Smooth muscle cell (in vitro differentiated cells): ENCODE results near the gene CD58. TPM values are rescaled to one million over a fixed set of nuclear protein-coding genes. Genes with fewer than 3 reads are reported as not detected.

Experiments used
- DNase-seq: peaks from one replicate; lab custom pipeline; 2025; ENCODE audit not compliant: unreplicated experiment; lab: John Stamatoyannopoulos, UW
- H2AFZ ChIP-seq: fragments of 200-600 bp; sonication (generic); 2 replicates; pipeline ENCODE4 v1.6.0; 2016; ENCODE audit warnings: antibody characterized with exemption, low read depth, mild to moderate bottlenecking
- H3F3A ChIP-seq: fragments of 200-600 bp; sonication (generic); 2 replicates; pipeline ENCODE4 v1.6.0; 2017; ENCODE audit warnings: antibody characterized with exemption, low read depth
- H3K27ac ChIP-seq: fragments of 200-600 bp; sonication (generic); 2 replicates; pipeline ENCODE4 v1.5.1; 2016; ENCODE audit warnings: low read depth, mild to moderate bottlenecking
- H3K27me3 ChIP-seq: fragments of 200-600 bp; sonication (generic); 2 replicates; pipeline ENCODE4 v1.6.1; 2016; ENCODE audit warnings: low read depth, mild to moderate bottlenecking
- H3K36me3 ChIP-seq: fragments of 200-600 bp; sonication (generic); 2 replicates; pipeline ENCODE4 v1.5.1; 2016; ENCODE audit warnings: low read depth
- H3K4me1 ChIP-seq: fragments of 200-600 bp; sonication (generic); 2 replicates; pipeline ENCODE4 v1.5.1; 2016; ENCODE audit warnings: low read depth
- H3K4me2 ChIP-seq: fragments of 200-600 bp; sonication (generic); 2 replicates; pipeline ENCODE4 v1.6.0; 2016; ENCODE audit warnings: mild to moderate bottlenecking
- H3K4me3 ChIP-seq: fragments of 200-600 bp; sonication (generic); 2 replicates; pipeline ENCODE4 v1.5.1; 2016; ENCODE audit warnings: mild to moderate bottlenecking
- H3K79me2 ChIP-seq: fragments of 200-600 bp; sonication (generic); 2 replicates; pipeline ENCODE4 v1.6.0; 2016; ENCODE audit warnings: low read depth, mild to moderate bottlenecking
- H3K9ac ChIP-seq: fragments of 200-600 bp; sonication (generic); 2 replicates; pipeline ENCODE4 v1.6.0; 2016; ENCODE audit warnings: low read depth
- H3K9me3 ChIP-seq: fragments of 200-600 bp; sonication (generic); replicated peaks from 2 replicates; pipeline ENCODE4 v1.5.1; 2016; ENCODE audit warnings: low read depth
- H4K20me1 ChIP-seq: fragments of 200-600 bp; sonication (generic); 2 replicates; pipeline ENCODE4 v1.6.0; 2016; ENCODE audit warnings: low read depth
- CTCF ChIP-seq: fragments of 200-600 bp; sonication (generic); IDR thresholded peaks from 2 replicates; pipeline ENCODE4 v1.5.1; 2017; ENCODE audit warnings: borderline replicate concordance, mild to moderate bottlenecking, antibody characterized with exemption; ENCODE audit not compliant: insufficient read depth, poor library complexity, severe bottlenecking
- WGBS: methylation state at CpG from one replicate; pipeline ENCODE4 v1.1.7; 2016; ENCODE audit warnings: low lambda C conversion rate; 5-methylcytosine and 5-hydroxymethylcytosine counted together
- polyA plus RNA-seq: library from polyadenylated mRNA; unstranded; fragments of >200 nt; fragmentation: Nextera tagmentation; extraction: Ambion mirVana; gene quantifications from 2 replicates; pipeline ENCODE4 v1.2.1, GENCODE V29; 2016
- total RNA-seq: library from RNA; depleted of rRNA; stranded (reverse); fragments of >200 nt; gene quantifications from 2 replicates; pipeline ENCODE4 v1.2.3, GENCODE V29; 2014

Gene CD58
- total and polyA plus RNA-seq, 2 experiments from 2014 or later, result 33.5 to 43.8 TPM

- 82% methylated on average over 3 of the region's 3 CpGs for WGBS
- H3F3A ChIP-seq, result no peaks in the 10 kb centered on the region
Measured at GRCh38 chr1:116586741-116587143, 15.9 kb upstream of the CD58 start.

GRCh38 chr1:116585886-116586285 is 15.1 kb upstream of the CD58 start:
- Histone ChIP-seq H3K36me3 (no peaks in the 10 kb centered on the region), H3K27ac (no peak overlapping the region), H3K9ac (no peak overlapping the region), H3F3A (no peaks in the 10 kb centered on the region), H2AFZ (no peak overlapping the region), H4K20me1 (no peaks in the 10 kb centered on the region), H3K79me2 (no peaks in the 10 kb centered on the region), H3K4me2 (no peak overlapping the region), H3K27me3 (no peaks in the 10 kb centered on the region), H3K4me1 (peaks cover 7% of the 10 kb centered on the region), H3K9me3 (no peaks in the 10 kb centered on the region), H3K4me3 (no peak overlapping the region)
- DNase-seq, result no peak
- 88% methylated on average over 1 of the region's 1 CpG for WGBS
- TF ChIP-seq CTCF, result no peak

More at GRCh38 chr1:116586741-116587143, 15.9 kb upstream of the CD58 start:
- Histone ChIP-seq H4K20me1 (no peaks in the 10 kb centered on the region), H3K4me3 (no peak overlapping the region), H2AFZ (no peak overlapping the region), H3K9ac (no peak overlapping the region), H3K27me3 (no peaks in the 10 kb centered on the region), H3K36me3 (no peaks in the 10 kb centered on the region), H3K4me1 (peaks cover 7% of the 10 kb centered on the region), H3K4me2 (no peak overlapping the region), H3K79me2 (no peaks in the 10 kb centered on the region), H3K27ac (no peak overlapping the region), H3K9me3 (no peaks in the 10 kb centered on the region)
- TF ChIP-seq CTCF, result no peak
- no peak for DNase-seq

GRCh38 chr1:116581323-116581885 is 10.6 kb upstream of the CD58 start:
- H3K36me3 ChIP-seq, result no peaks in the 10 kb centered on the region
- H3F3A ChIP-seq, result no peaks in the 10 kb centered on the region
- no peaks in the 10 kb centered on the region for H3K79me2 ChIP-seq
- H3K4me3 ChIP-seq, result no peak overlapping the region
- no peaks in the 10 kb centered on the region for H3K27me3 ChIP-seq
- H4K20me1 ChIP-seq, result no peaks in the 10 kb centered on the region
- no peak overlapping the region for H3K4me2 ChIP-seq
- no peaks in the 10 kb centered on the region for H3K4me1 ChIP-seq
- no peak overlapping the region for H3K27ac ChIP-seq
- no peak overlapping the region for H3K9ac ChIP-seq
- WGBS, result 96% methylated on average over 3 of the region's 3 CpGs
- no peak for DNase-seq
- H2AFZ ChIP-seq, result no peak overlapping the region
- TF ChIP-seq CTCF, result no peak
- no peaks in the 10 kb centered on the region for H3K9me3 ChIP-seq
